ENCODE results near the gene CACNA1I. TPM values are rescaled to one million over a fixed set of nuclear protein-coding genes. Genes with fewer than 3 reads are reported as not detected.

Gene CACNA1I
- total and polyA plus RNA-seq, 2 donors (not counting 3 experiments of a cell fraction or from before 2014, with no cell fraction given) = not detected

GRCh38 chr22:39554151-39554550, 16.4 kb upstream of the CACNA1I start:
- Histone ChIP-seq H3K4me2 (ENCODE audit: insufficient read depth, low read length) (no peak overlapping the region), H3K36me3 (ENCODE audit: control insufficient read depth in 2 of 2, extremely low read depth in 1 of 2, insufficient read depth in 2 of 2, low read length in 2 of 2) (no peaks in the 10 kb centered on the region), H3K27ac (ENCODE audit: insufficient read depth, low read depth, low read length) (no peak overlapping the region), H4K20me1 (replicated peaks; ENCODE audit: control insufficient read depth, extremely low read depth, insufficient read depth, low read length) (no peaks in the 10 kb centered on the region), H3K9ac (replicated peaks; ENCODE audit: extremely low read depth, insufficient read depth, low read length) (no peak overlapping the region), H3K9me1 (replicated peaks; ENCODE audit: control insufficient read depth, extremely low read depth, insufficient read depth, low read length) (no peaks in the 10 kb centered on the region), H3K79me2 (ENCODE audit: control insufficient read depth, insufficient read depth, low read length) (no peaks in the 10 kb centered on the region), H3K27me3 (ENCODE audit: control insufficient read depth in 2 of 2, insufficient read depth in 2 of 2, low read length in 2 of 2) (peaks cover 27 to 31% of the 10 kb centered on the region in 2 experiments), H3K9me3 (replicated peaks; ENCODE audit: control insufficient read depth, insufficient read depth, low read length) (no peaks in the 10 kb centered on the region), H3K4me1 (ENCODE audit: control insufficient read depth, extremely low read depth, insufficient read depth, low read length) (no peaks in the 10 kb centered on the region), H3K4me3 (replicated peaks in 1 of 3; ENCODE audit: insufficient read depth in 1 of 3, low read depth in 1 of 3, low read length in 3 of 3) (no peak overlapping the region), H2AFZ (ENCODE audit: low read depth, low read length) (no peak overlapping the region)
- no peak for FAIRE-seq
- BruUV-seq (replicated peaks) = no TSS peak
- intact Hi-C loops (cut with micrococcal nuclease) = no loop called here
- DNase-seq (ENCODE audit: low read depth, low spot score) = no peak
- dilution Hi-C loops (cut with MboI; ENCODE audit: extremely low pct_ligation_motif_present, low sequenced_read_pairs) = loop anchor here (25.0 kb wide), 1 partner anchor 458 kb away; no protein-coding TSS in a partner anchor
- CTCF ChIA-PET = no interaction called here
- POLR2A ChIA-PET = no interaction called here
- TF ChIP-seq MAX (IDR thresholded peaks at IDR 0.05; ENCODE audit: insufficient read depth, insufficient read length) = no peak
- no peak for TF ChIP-seq JUN (IDR thresholded peaks at IDR 0.05; ENCODE audit: borderline replicate concordance, insufficient read depth, insufficient read length, low read depth)

GRCh38 chr22:39556970-39557841, 13.3 kb upstream of the CACNA1I start:
- no peak for DNase-seq (ENCODE audit: low read depth, low spot score)
- H3K4me3 ChIP-seq (replicated peaks in 1 of 3; ENCODE audit: insufficient read depth in 1 of 3, low read depth in 1 of 3, low read length in 3 of 3) = no peak overlapping the region
- no peak for FAIRE-seq
- no peaks in the 10 kb centered on the region for H3K79me2 ChIP-seq (ENCODE audit: control insufficient read depth, insufficient read depth, low read length)
- H3K36me3 ChIP-seq (ENCODE audit: control insufficient read depth in 2 of 2, extremely low read depth in 1 of 2, insufficient read depth in 2 of 2, low read length in 2 of 2) = no peaks in the 10 kb centered on the region
- intact Hi-C loops (cut with micrococcal nuclease) = no loop called here
- no TSS peak for BruUV-seq (replicated peaks)
- no peak overlapping the region for H3K9ac ChIP-seq (replicated peaks; ENCODE audit: extremely low read depth, insufficient read depth, low read length)
- no peak overlapping the region for H2AFZ ChIP-seq (ENCODE audit: low read depth, low read length)
- H3K9me3 ChIP-seq (replicated peaks; ENCODE audit: control insufficient read depth, insufficient read depth, low read length) = no peaks in the 10 kb centered on the region
- dilution Hi-C loops (cut with MboI; ENCODE audit: extremely low pct_ligation_motif_present, low sequenced_read_pairs) = loop anchor here (25.0 kb wide), 1 partner anchor 455 kb away; no protein-coding TSS in a partner anchor
- TF ChIP-seq EZH2 (IDR thresholded peaks at IDR 0.05; ENCODE audit: borderline replicate concordance, low read depth, low read length, severe bottlenecking) (peak; percentile 88), FOS (IDR thresholded peaks at IDR 0.05; ENCODE audit: borderline replicate concordance, insufficient read depth, low read length) (no peak)
- H3K27ac ChIP-seq (ENCODE audit: insufficient read depth, low read depth, low read length) = no peak overlapping the region
- H3K27me3 ChIP-seq (ENCODE audit: control insufficient read depth in 2 of 2, insufficient read depth in 2 of 2, low read length in 2 of 2) = peaks cover 31 to 33% of the 10 kb centered on the region in 2 experiments
- POLR2A ChIA-PET = no interaction called here
- no peaks in the 10 kb centered on the region for H3K9me1 ChIP-seq (replicated peaks; ENCODE audit: control insufficient read depth, extremely low read depth, insufficient read depth, low read length)
- no peaks in the 10 kb centered on the region for H4K20me1 ChIP-seq (replicated peaks; ENCODE audit: control insufficient read depth, extremely low read depth, insufficient read depth, low read length)
- no peak overlapping the region for H3K4me2 ChIP-seq (ENCODE audit: insufficient read depth, low read length)
- no peaks in the 10 kb centered on the region for H3K4me1 ChIP-seq (ENCODE audit: control insufficient read depth, extremely low read depth, insufficient read depth, low read length)
- CTCF ChIA-PET = interaction anchor here (0.7 to 5.5 kb wide), 5 partner anchors 13 to 479 kb away, joined by 3 to 52 read pairs (median 4); no protein-coding TSS in a partner anchor
